DOHH2 (cell line): ENCODE measurements around the gene SLC25A33.

Experiments
- CTCF ChIP-seq: fragments of 200-600 bp; sonication (generic); IDR thresholded peaks from one replicate; pipeline ENCODE4 v1.5.1; 2014; ENCODE audit warnings: antibody characterized with exemption, mild to moderate bottlenecking, low read depth, low read length; ENCODE audit not compliant: poor library complexity, severe bottlenecking
- EZH2phosphoT487 ChIP-seq: fragments of 200-600 bp; sonication (generic); IDR thresholded peaks from 2 replicates; pipeline ENCODE4 v1.6.1; 2017; ENCODE audit warnings: borderline replicate concordance, mild to moderate bottlenecking, antibody characterized with exemption, low read length, moderate library complexity, mixed read lengths

GRCh38 chr1:9553736-9554144 lies 14.5 kb downstream of the SLC25A33 start:
- TF ChIP-seq EZH2phosphoT487 (no peak), CTCF (no peak)
